ENCODE measurements around the gene TMEM184A.

DNA sequence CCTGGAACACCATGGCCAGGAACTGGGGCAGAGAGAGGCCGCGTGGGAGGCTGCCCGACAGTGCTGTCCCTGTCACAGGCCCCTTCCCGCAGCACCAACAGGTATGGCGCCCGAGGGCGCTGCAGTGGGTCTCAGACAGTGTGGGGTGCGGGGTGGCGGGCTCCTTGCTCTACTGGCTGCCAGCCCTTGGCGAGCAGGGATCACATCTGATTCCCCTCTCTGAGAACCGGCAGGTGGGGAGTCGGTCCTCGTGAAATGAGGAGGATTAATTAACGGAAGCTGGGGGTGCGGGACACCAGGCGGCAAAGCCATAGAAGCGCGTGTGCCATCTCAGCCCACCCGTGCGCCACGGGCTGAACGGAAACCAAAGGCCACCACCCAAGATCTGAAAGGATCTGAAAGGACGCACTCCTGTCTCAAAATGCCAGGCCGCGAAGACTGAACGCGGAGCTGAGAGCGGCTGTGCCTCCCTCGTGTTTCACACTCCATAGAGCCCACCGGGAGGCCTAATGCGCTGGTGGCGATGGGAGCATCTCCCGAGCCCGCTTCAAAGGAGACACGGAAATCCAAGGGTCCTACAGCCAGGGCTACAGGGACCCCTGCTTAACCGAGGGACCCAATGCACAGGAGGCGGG, 58.6 kb downstream of the TMEM184A start:
- TF ChIP-seq, protein P1, sequence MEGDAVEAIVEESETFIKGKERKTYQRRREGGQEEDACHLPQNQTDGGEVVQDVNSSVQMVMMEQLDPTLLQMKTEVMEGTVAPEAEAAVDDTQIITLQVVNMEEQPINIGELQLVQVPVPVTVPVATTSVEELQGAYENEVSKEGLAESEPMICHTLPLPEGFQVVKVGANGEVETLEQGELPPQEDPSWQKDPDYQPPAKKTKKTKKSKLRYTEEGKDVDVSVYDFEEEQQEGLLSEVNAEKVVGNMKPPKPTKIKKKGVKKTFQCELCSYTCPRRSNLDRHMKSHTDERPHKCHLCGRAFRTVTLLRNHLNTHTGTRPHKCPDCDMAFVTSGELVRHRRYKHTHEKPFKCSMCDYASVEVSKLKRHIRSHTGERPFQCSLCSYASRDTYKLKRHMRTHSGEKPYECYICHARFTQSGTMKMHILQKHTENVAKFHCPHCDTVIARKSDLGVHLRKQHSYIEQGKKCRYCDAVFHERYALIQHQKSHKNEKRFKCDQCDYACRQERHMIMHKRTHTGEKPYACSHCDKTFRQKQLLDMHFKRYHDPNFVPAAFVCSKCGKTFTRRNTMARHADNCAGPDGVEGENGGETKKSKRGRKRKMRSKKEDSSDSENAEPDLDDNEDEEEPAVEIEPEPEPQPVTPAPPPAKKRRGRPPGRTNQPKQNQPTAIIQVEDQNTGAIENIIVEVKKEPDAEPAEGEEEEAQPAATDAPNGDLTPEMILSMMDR (IDR thresholded peaks at IDR 0.05), result no peak
- no peak for TF ChIP-seq POLR2A (IDR thresholded peaks at IDR 0.05)

Measured in sigmoid colon (tissue), 3 donors.